ENCODE results near the gene LZTS3. TPM values are rescaled to one million over a fixed set of nuclear protein-coding genes. Genes with fewer than 3 reads are reported as not detected.

The LZTS3 gene
- total RNA-seq, 5 donors from 2014 or later (not counting 1 experiment from before 2014, with no cell fraction given): 14.4 to 19.6 (median 15.3) TPM

Other genes starting within 250 kb of the LZTS3 start
- 1 to 10 TPM in 4 of 5 donors, under 1 TPM in 1; 0.60 to 3.4 (median 1.8) TPM for gene GNRH2, start 129.9 kb downstream of the LZTS3 start, total RNA-seq
- gene MRPS26, start 127.5 kb downstream of the LZTS3 start, total RNA-seq: 10 to 100 TPM; 20.9 to 38.5 (median 36.8) TPM
- gene OXT, start 101.9 kb downstream of the LZTS3 start, total RNA-seq: 1 to 10 TPM in 2 of 5 donors, under 1 TPM in 1, not detected in 2; 0.92 to 3.0 (median 1.5) TPM
- gene AVP, start 88.8 kb downstream of the LZTS3 start, total RNA-seq: 1 to 10 TPM in 1 of 5 donors, under 1 TPM in 2, not detected in 2; 0.44 to 1.6 (median 0.59) TPM
- gene FASTKD5, start 13.7 kb downstream of the LZTS3 start, total RNA-seq: 10 to 100 TPM; 23.2 to 33.5 (median 28.7) TPM
- 10 to 100 TPM in 4 of 5 donors, 1 to 10 TPM in 1; 9.4 to 13.4 (median 10.8) TPM for gene UBOX5, start 13.7 kb downstream of the LZTS3 start, total RNA-seq
- gene DDRGK1, start 31.1 kb upstream of the LZTS3 start, total RNA-seq: 10 to 100 TPM; 44.6 to 76.3 (median 68.2) TPM
- 10 to 100 TPM; 41.6 to 67.6 (median 61.8) TPM for gene ITPA, start 35.9 kb upstream of the LZTS3 start, total RNA-seq
- gene SLC4A11, start 65.6 kb upstream of the LZTS3 start, total RNA-seq: 1 to 10 TPM in 3 of 5 donors, under 1 TPM in 2; 0.43 to 3.9 (median 1.4) TPM
- gene DNAAF9, start 234.1 kb upstream of the LZTS3 start, total RNA-seq: 1 to 10 TPM; 4.9 to 6.2 (median 5.6) TPM

Measured in T-cell (primary cell).